Stimulated activated CD4-positive, alpha-beta T cell treated with anti-CD3 and anti-CD28 coated beads, Interleukin-15, amount 100 ng/mL, for 1 hour (primary cell): Measurements from ENCODE around the gene KCNJ6.
"Not testable (repeated sequence)": the region's sequence is repeated elsewhere in the genome, so short reads cannot be mapped to it uniquely, and the experiment has no call there.

Source experiments
- DNase-seq, 2 donors: peaks; one replicate each; pipeline ENCODE4 v3.0.0-alpha.2; 2020; ENCODE audit warnings: low read depth in 1 of 2, low spot score in 1 of 2

KCNJ6 gene

GRCh38 chr21:37578471-37579126, 337.7 kb downstream of the KCNJ6 start:
- no peak for DNase-seq

- DNase-seq = not testable (repeated sequence)
These were observed 339.3 kb downstream of the KCNJ6 start for GRCh38 chr21:37576929-37577328.

- no peak for DNase-seq
These were observed 340.7 kb downstream of the KCNJ6 start for GRCh38 chr21:37575580-37575979.

GRCh38 chr21:37574751-37575150, 341.5 kb downstream of the KCNJ6 start:
- DNase-seq = no peak

- no peak for DNase-seq
These were observed 341.9 kb downstream of the KCNJ6 start for GRCh38 chr21:37574316-37574715.

GRCh38 chr21:37571442-37571841, 344.8 kb downstream of the KCNJ6 start:
- no peak for DNase-seq

- no peak for DNase-seq
These were observed 347.3 kb downstream of the KCNJ6 start for GRCh38 chr21:37568916-37569315.

GRCh38 chr21:37568415-37568814, 347.8 kb downstream of the KCNJ6 start:
- DNase-seq = no peak

GRCh38 chr21:37566790-37567615, 349.3 kb downstream of the KCNJ6 start:
- no peak for DNase-seq

- DNase-seq = no peak
These were observed 350.6 kb downstream of the KCNJ6 start for GRCh38 chr21:37565530-37566223.

GRCh38 chr21:37564924-37565529, 351.2 kb downstream of the KCNJ6 start:
- no peak for DNase-seq

GRCh38 chr21:37564341-37564923, 351.8 kb downstream of the KCNJ6 start:
- DNase-seq = peak; percentile 66 to 72

- peak; percentile 79 to 88 for DNase-seq
These were observed 352.5 kb downstream of the KCNJ6 start for GRCh38 chr21:37563641-37564340.

- DNase-seq = no peak
These were observed 353.2 kb downstream of the KCNJ6 start for GRCh38 chr21:37562920-37563640.

- DNase-seq = no peak
These were observed 354.0 kb downstream of the KCNJ6 start for GRCh38 chr21:37561941-37562919.

GRCh38 chr21:37561506-37561905, 354.8 kb downstream of the KCNJ6 start:
- DNase-seq = no peak

- no peak for DNase-seq
These were observed 355.9 kb downstream of the KCNJ6 start for GRCh38 chr21:37560385-37560784.

- DNase-seq = no peak
These were observed 357.5 kb downstream of the KCNJ6 start for GRCh38 chr21:37558676-37559211.
